ENCODE results near the gene RRP7A. TPM values are rescaled to one million over a fixed set of nuclear protein-coding genes. Genes with fewer than 3 reads are reported as not detected.
"Not testable (repeated sequence)": the region's sequence is repeated elsewhere in the genome, so short reads cannot be mapped to it uniquely, and the experiment has no call there.

Gene RRP7A
- total and polyA plus RNA-seq, 5 donors = 19.3 to 29.8 (median 23.7) TPM

- H3K27ac ChIP-seq (ENCODE audit: low read length); ATAC-seq; H3K27me3 ChIP-seq (ENCODE audit: control insufficient read depth, insufficient read depth); H3K4me3 ChIP-seq (ENCODE audit: low read length); H3K9me3 ChIP-seq (ENCODE audit: control insufficient read depth, low read length); H3K4me1 ChIP-seq (ENCODE audit: control insufficient read depth, insufficient read depth, low read length); intact Hi-C loops (cut with DNase I); DNase-seq: not testable (repeated sequence)
- WGBS = 57% methylated on average over 10 of the region's 10 CpGs
Measured at GRCh38 chr22:42495533-42496141, 24.0 kb downstream of the RRP7A start.

GRCh38 chr22:42493393-42493792, 26.2 kb downstream of the RRP7A start:
- Histone ChIP-seq H3K4me1 (ENCODE audit: control insufficient read depth, insufficient read depth, low read length) (no peaks in the 10 kb centered on the region), H3K4me3 (ENCODE audit: low read length) (no peak overlapping the region), H3K27ac (ENCODE audit: low read length) (no peak overlapping the region), H3K9me3 (ENCODE audit: control insufficient read depth, low read length) (no peaks in the 10 kb centered on the region), H3K27me3 (ENCODE audit: control insufficient read depth, insufficient read depth) (no peaks in the 10 kb centered on the region)
- 76% methylated on average over 6 of the region's 6 CpGs for WGBS
- no peak for DNase-seq
- no peak for ATAC-seq
- intact Hi-C loops (cut with DNase I) = no loop called here

GRCh38 chr22:42492323-42492690, 27.3 kb downstream of the RRP7A start:
- no peak overlapping the region for H3K4me3 ChIP-seq (ENCODE audit: low read length)
- ATAC-seq = no peak
- no peak overlapping the region for H3K27ac ChIP-seq (ENCODE audit: low read length)
- no peaks in the 10 kb centered on the region for H3K9me3 ChIP-seq (ENCODE audit: control insufficient read depth, low read length)
- no peak for DNase-seq
- H3K27me3 ChIP-seq (ENCODE audit: control insufficient read depth, insufficient read depth) = no peaks in the 10 kb centered on the region
- 95% methylated on average over 18 of the region's 18 CpGs for WGBS
- no peaks in the 10 kb centered on the region for H3K4me1 ChIP-seq (ENCODE audit: control insufficient read depth, insufficient read depth, low read length)
- intact Hi-C loops (cut with DNase I) = no loop called here

GRCh38 chr22:42490243-42490832, 29.3 kb downstream of the RRP7A start:
- WGBS = 70% methylated on average over 8 of the region's 8 CpGs
- Histone ChIP-seq H3K4me3 (ENCODE audit: low read length) (no peak overlapping the region), H3K27me3 (ENCODE audit: control insufficient read depth, insufficient read depth) (no peaks in the 10 kb centered on the region), H3K27ac (ENCODE audit: low read length) (no peak overlapping the region), H3K4me1 (ENCODE audit: control insufficient read depth, insufficient read depth, low read length) (no peaks in the 10 kb centered on the region), H3K9me3 (ENCODE audit: control insufficient read depth, low read length) (no peaks in the 10 kb centered on the region)
- ATAC-seq (no peak), DNase-seq (no peak)
- intact Hi-C loops (cut with DNase I) = no loop called here

GRCh38 chr22:42489000-42489399, 30.6 kb downstream of the RRP7A start:
- no peaks in the 10 kb centered on the region for H3K4me1 ChIP-seq (ENCODE audit: control insufficient read depth, insufficient read depth, low read length)
- no peak for ATAC-seq
- intact Hi-C loops (cut with DNase I) = no loop called here
- 93% methylated on average over 10 of the region's 10 CpGs for WGBS
- no peak overlapping the region for H3K4me3 ChIP-seq (ENCODE audit: low read length)
- no peak for DNase-seq
- no peak overlapping the region for H3K27ac ChIP-seq (ENCODE audit: low read length)
- no peaks in the 10 kb centered on the region for H3K9me3 ChIP-seq (ENCODE audit: control insufficient read depth, low read length)
- no peaks in the 10 kb centered on the region for H3K27me3 ChIP-seq (ENCODE audit: control insufficient read depth, insufficient read depth)

GRCh38 chr22:42484506-42484905, 35.1 kb downstream of the RRP7A start:
- H3K4me1 ChIP-seq (ENCODE audit: control insufficient read depth, insufficient read depth, low read length) = no peaks in the 10 kb centered on the region
- no peaks in the 10 kb centered on the region for H3K27me3 ChIP-seq (ENCODE audit: control insufficient read depth, insufficient read depth)
- no peak for ATAC-seq
- WGBS = 83% methylated on average over 6 of the region's 6 CpGs
- H3K4me3 ChIP-seq (ENCODE audit: low read length) = no peak overlapping the region
- no peaks in the 10 kb centered on the region for H3K9me3 ChIP-seq (ENCODE audit: control insufficient read depth, low read length)
- H3K27ac ChIP-seq (ENCODE audit: low read length) = no peak overlapping the region
- intact Hi-C loops (cut with DNase I) = no loop called here
- no peak for DNase-seq

GRCh38 chr22:42483610-42484223, 35.9 kb downstream of the RRP7A start:
- H3K27ac ChIP-seq (ENCODE audit: low read length); H3K4me3 ChIP-seq (ENCODE audit: low read length); H3K4me1 ChIP-seq (ENCODE audit: control insufficient read depth, insufficient read depth, low read length); DNase-seq; H3K9me3 ChIP-seq (ENCODE audit: control insufficient read depth, low read length); ATAC-seq; H3K27me3 ChIP-seq (ENCODE audit: control insufficient read depth, insufficient read depth); intact Hi-C loops (cut with DNase I): not testable (repeated sequence)
- WGBS = 40% methylated on average over 2 of the region's 13 CpGs

- WGBS = 84% methylated on average over 2 of the region's 2 CpGs
- no peak for ATAC-seq
Measured at GRCh38 chr22:42475122-42475521, 44.5 kb downstream of the RRP7A start.

GRCh38 chr22:42473484-42474193, 46.0 kb downstream of the RRP7A start:
- Histone ChIP-seq H3K9me3 (ENCODE audit: control insufficient read depth, low read length) (no peaks in the 10 kb centered on the region), H3K27me3 (ENCODE audit: control insufficient read depth, insufficient read depth) (no peaks in the 10 kb centered on the region), H3K4me1 (ENCODE audit: control insufficient read depth, insufficient read depth, low read length) (no peaks in the 10 kb centered on the region), H3K4me3 (ENCODE audit: low read length) (no peak overlapping the region), H3K27ac (ENCODE audit: low read length) (no peak overlapping the region)
- ATAC-seq = peak in 1 of 2 donors; percentile 63
- no peak for DNase-seq
- intact Hi-C loops (cut with DNase I) = no loop called here
- WGBS = 75% methylated on average over 5 of the region's 5 CpGs

More at GRCh38 chr22:42475122-42475521, 44.5 kb downstream of the RRP7A start:
- Histone ChIP-seq H3K27ac (ENCODE audit: low read length) (no peak overlapping the region), H3K27me3 (ENCODE audit: control insufficient read depth, insufficient read depth) (no peaks in the 10 kb centered on the region), H3K9me3 (ENCODE audit: control insufficient read depth, low read length) (no peaks in the 10 kb centered on the region), H3K4me3 (ENCODE audit: low read length) (no peak overlapping the region), H3K4me1 (ENCODE audit: control insufficient read depth, insufficient read depth, low read length) (no peaks in the 10 kb centered on the region)
- intact Hi-C loops (cut with DNase I) = no loop called here
- DNase-seq = no peak

GRCh38 chr22:42472671-42473070, 46.9 kb downstream of the RRP7A start:
- Histone ChIP-seq H3K27ac (ENCODE audit: low read length) (no peak overlapping the region), H3K27me3 (ENCODE audit: control insufficient read depth, insufficient read depth) (no peaks in the 10 kb centered on the region), H3K4me1 (ENCODE audit: control insufficient read depth, insufficient read depth, low read length) (no peaks in the 10 kb centered on the region), H3K4me3 (ENCODE audit: low read length) (no peak overlapping the region), H3K9me3 (ENCODE audit: control insufficient read depth, low read length) (no peaks in the 10 kb centered on the region)
- ATAC-seq = peak in 1 of 2 donors; percentile 20
- no peak for DNase-seq
- intact Hi-C loops (cut with DNase I) = no loop called here
- WGBS = 81% methylated on average over 8 of the region's 8 CpGs

GRCh38 chr22:42471441-42471840, 48.2 kb downstream of the RRP7A start:
- ATAC-seq (no peak), DNase-seq (no peak)
- Histone ChIP-seq H3K4me3 (ENCODE audit: low read length) (no peak overlapping the region), H3K9me3 (ENCODE audit: control insufficient read depth, low read length) (no peaks in the 10 kb centered on the region), H3K27ac (ENCODE audit: low read length) (no peak overlapping the region), H3K4me1 (ENCODE audit: control insufficient read depth, insufficient read depth, low read length) (no peaks in the 10 kb centered on the region), H3K27me3 (ENCODE audit: control insufficient read depth, insufficient read depth) (no peaks in the 10 kb centered on the region)
- intact Hi-C loops (cut with DNase I) = no loop called here
- 91% methylated on average over 1 of the region's 1 CpG for WGBS
